ENCODE measurements around the gene C1orf174. TPM values are rescaled to one million over a fixed set of nuclear protein-coding genes. Genes with fewer than 3 reads are reported as not detected.

C1orf174 gene
- total RNA-seq, 1 donor from 2014 or later = 36.5 TPM

DNA sequence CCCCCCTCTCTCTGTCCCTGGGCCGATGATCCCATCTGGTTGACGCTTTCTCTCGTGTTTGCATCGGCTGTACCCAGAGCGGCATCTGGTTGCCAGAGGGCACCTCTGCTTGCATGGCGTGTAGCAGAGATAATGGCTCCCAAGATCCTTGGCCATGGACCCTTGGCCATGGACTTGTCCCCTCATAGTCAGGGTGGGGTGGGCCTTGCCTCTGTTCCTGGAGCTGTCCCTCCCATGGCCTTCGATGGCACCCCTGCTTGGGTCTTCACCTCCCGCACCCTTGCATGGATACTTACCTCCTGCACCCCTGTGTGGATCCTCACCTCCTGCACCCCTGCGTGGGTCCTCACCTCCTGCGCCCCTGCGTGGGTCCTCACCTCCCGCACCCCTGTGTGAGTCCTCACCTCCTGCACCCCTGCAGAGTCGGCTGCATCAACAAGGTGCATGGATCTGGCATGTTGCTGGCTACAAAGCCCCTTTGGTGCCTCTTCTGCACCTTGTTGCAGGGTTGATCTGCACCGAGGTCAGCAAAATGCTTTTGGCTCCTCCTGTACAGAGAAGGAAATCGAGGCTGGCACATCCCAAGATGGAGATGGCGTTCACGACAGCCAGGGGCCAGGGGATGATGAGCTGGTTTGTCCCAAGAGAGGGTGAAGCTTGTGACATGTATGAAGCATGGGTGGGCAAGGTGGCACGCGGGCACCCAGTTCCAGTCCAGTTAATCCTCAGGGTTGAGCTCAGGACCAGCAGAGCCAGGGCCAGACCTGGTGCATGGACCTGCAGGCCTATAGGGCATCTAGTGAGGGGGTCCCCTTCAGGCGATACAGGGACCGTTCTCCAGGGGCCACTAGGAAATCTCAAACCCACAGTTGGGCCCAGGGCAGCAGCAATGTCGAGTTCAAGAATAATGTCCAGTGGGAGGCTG, 46.1 kb upstream of the C1orf174 start:
- DNase-seq (ENCODE audit: low spot score) = no peak
- Mint-ChIP-seq H3K4me3 (no peak overlapping the region), H3K36me3 (no peaks in the 10 kb centered on the region), H3K27me3 (ENCODE audit: insufficient read depth, low read depth) (peaks cover 5% of the 10 kb centered on the region), H3K9me3 (no peaks in the 10 kb centered on the region), H3K27ac (no peak overlapping the region), H3K4me1 (peaks cover 9% of the 10 kb centered on the region)
- TF ChIP-seq EZH2phosphoT487 (IDR thresholded peaks at IDR 0.05) = no peak
- TF ChIP-seq, protein P1, sequence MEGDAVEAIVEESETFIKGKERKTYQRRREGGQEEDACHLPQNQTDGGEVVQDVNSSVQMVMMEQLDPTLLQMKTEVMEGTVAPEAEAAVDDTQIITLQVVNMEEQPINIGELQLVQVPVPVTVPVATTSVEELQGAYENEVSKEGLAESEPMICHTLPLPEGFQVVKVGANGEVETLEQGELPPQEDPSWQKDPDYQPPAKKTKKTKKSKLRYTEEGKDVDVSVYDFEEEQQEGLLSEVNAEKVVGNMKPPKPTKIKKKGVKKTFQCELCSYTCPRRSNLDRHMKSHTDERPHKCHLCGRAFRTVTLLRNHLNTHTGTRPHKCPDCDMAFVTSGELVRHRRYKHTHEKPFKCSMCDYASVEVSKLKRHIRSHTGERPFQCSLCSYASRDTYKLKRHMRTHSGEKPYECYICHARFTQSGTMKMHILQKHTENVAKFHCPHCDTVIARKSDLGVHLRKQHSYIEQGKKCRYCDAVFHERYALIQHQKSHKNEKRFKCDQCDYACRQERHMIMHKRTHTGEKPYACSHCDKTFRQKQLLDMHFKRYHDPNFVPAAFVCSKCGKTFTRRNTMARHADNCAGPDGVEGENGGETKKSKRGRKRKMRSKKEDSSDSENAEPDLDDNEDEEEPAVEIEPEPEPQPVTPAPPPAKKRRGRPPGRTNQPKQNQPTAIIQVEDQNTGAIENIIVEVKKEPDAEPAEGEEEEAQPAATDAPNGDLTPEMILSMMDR (IDR thresholded peaks at IDR 0.05) = no peak
- TF ChIP-seq EZH2 (IDR thresholded peaks at IDR 0.05) = no peak
- Histone ChIP-seq H3K4me2 (no peak overlapping the region), H4K20me1 (ENCODE audit: low read depth) (no peaks in the 10 kb centered on the region), H3K36me3 (no peaks in the 10 kb centered on the region), H3F3A (ENCODE audit: low read depth) (no peaks in the 10 kb centered on the region), H3K27ac (no peak overlapping the region), H3K4me1 (no peaks in the 10 kb centered on the region), H3K4me3 (no peak overlapping the region), H3K9ac (no peak overlapping the region), H2AFZ (replicated peaks) (no peak overlapping the region), H3K27me3 (no peaks in the 10 kb centered on the region), H3K9me3 (ENCODE audit: low read depth) (no peaks in the 10 kb centered on the region), H3K79me2 (ENCODE audit: low read depth) (no peaks in the 10 kb centered on the region)

DNA sequence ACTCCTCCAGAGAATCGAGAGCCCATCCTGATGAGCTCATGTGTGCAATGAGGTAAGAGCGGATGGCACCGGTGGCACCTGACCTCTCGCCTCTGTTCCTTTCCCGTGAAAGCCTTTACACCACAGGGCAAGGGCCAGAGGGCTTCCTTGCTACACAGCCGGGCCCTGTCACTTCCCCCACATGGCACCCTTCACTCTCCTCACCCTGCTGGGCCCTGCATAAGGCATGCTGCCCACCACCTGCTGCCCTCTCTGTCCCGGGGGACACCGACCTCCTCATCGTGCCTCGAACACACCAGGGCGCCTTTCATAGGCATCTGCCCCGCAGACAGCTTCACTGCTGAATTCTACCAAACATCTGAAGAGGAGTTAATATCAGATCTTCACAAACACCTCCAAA, 45.1 kb upstream of the C1orf174 start:
- H3K36me3 ChIP-seq = no peaks in the 10 kb centered on the region
- no peaks in the 10 kb centered on the region for H4K20me1 ChIP-seq (ENCODE audit: low read depth)
- H3K4me1 Mint-ChIP-seq = peaks cover 12% of the 10 kb centered on the region
- no peaks in the 10 kb centered on the region for H3K4me1 ChIP-seq
- no peaks in the 10 kb centered on the region for H3K79me2 ChIP-seq (ENCODE audit: low read depth)
- no peak overlapping the region for H3K4me2 ChIP-seq
- H2AFZ ChIP-seq (replicated peaks) = no peak overlapping the region
- H3K27me3 Mint-ChIP-seq (ENCODE audit: insufficient read depth, low read depth) = peaks cover 5% of the 10 kb centered on the region
- no peak overlapping the region for H3K4me3 Mint-ChIP-seq
- H3K27ac ChIP-seq = no peak overlapping the region
- no peaks in the 10 kb centered on the region for H3K9me3 Mint-ChIP-seq
- no peaks in the 10 kb centered on the region for H3F3A ChIP-seq (ENCODE audit: low read depth)
- DNase-seq (ENCODE audit: low spot score) = no peak
- TF ChIP-seq EZH2 (IDR thresholded peaks at IDR 0.05) = no peak
- no peak for TF ChIP-seq EZH2phosphoT487 (IDR thresholded peaks at IDR 0.05)
- TF ChIP-seq, protein P1 (IDR thresholded peaks at IDR 0.05) = no peak
- H3K27ac Mint-ChIP-seq = no peak overlapping the region
- no peak overlapping the region for H3K9ac ChIP-seq
- H3K36me3 Mint-ChIP-seq = no peaks in the 10 kb centered on the region
- no peaks in the 10 kb centered on the region for H3K27me3 ChIP-seq
- no peaks in the 10 kb centered on the region for H3K9me3 ChIP-seq (ENCODE audit: low read depth)
- H3K4me3 ChIP-seq = no peak overlapping the region

DNA sequence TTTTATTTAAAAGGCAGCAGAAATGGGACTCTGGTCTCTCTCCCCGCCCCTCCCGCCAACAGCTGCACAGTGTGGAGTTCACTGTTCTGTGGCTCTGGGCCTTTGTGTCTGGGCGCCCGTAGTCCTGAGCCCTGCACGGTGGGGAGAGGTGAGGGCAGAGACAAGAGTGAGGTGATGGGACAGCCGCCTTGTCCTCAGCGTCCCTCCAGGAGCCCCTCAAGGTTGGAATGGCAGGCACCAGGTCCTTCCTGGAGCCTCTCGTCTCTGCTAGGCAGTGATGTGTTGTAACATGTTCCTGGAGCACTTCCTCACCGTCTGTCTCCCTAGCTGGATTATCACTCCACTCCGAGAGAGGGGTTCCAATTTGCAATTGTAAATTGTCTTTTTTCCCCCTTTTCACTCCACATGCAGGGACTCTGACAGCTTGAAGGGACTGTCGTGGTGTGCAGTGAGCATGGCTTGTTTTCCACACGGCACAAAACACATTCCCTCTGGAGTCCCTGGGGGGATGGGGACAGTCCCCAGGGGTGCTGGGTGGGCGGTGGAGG, 44.6 kb upstream of the C1orf174 start:
- peaks cover 6% of the 10 kb centered on the region for H3K27me3 Mint-ChIP-seq (ENCODE audit: insufficient read depth, low read depth)
- peaks cover 15% of the 10 kb centered on the region for H3K4me1 Mint-ChIP-seq
- no peaks in the 10 kb centered on the region for H4K20me1 ChIP-seq (ENCODE audit: low read depth)
- no peak overlapping the region for H3K27ac Mint-ChIP-seq
- DNase-seq (ENCODE audit: low spot score) = no peak
- no peak overlapping the region for H3K27ac ChIP-seq
- no peaks in the 10 kb centered on the region for H3K9me3 Mint-ChIP-seq
- no peak for TF ChIP-seq EZH2phosphoT487 (IDR thresholded peaks at IDR 0.05)
- no peak for TF ChIP-seq EZH2 (IDR thresholded peaks at IDR 0.05)
- TF ChIP-seq, protein P1 (IDR thresholded peaks at IDR 0.05) = no peak
- H3K9ac ChIP-seq = no peak overlapping the region
- H2AFZ ChIP-seq (replicated peaks) = no peak overlapping the region
- H3F3A ChIP-seq (ENCODE audit: low read depth) = no peaks in the 10 kb centered on the region
- H3K79me2 ChIP-seq (ENCODE audit: low read depth) = no peaks in the 10 kb centered on the region
- no peak overlapping the region for H3K4me3 Mint-ChIP-seq
- H3K9me3 ChIP-seq (ENCODE audit: low read depth) = no peaks in the 10 kb centered on the region
- H3K36me3 Mint-ChIP-seq = no peaks in the 10 kb centered on the region
- no peaks in the 10 kb centered on the region for H3K27me3 ChIP-seq
- no peaks in the 10 kb centered on the region for H3K36me3 ChIP-seq
- H3K4me1 ChIP-seq = no peaks in the 10 kb centered on the region
- H3K4me2 ChIP-seq = no peak overlapping the region
- H3K4me3 ChIP-seq = no peak overlapping the region
